Measurements from ENCODE around the gene TPRG1L. TPM values are rescaled to one million over a fixed set of nuclear protein-coding genes. Genes with fewer than 3 reads are reported as not detected.

The TPRG1L gene
- total and polyA plus RNA-seq, 2 of the 4 experiments (the other 2 are of a cell fraction) = 25.3 to 39.5 TPM

DNA sequence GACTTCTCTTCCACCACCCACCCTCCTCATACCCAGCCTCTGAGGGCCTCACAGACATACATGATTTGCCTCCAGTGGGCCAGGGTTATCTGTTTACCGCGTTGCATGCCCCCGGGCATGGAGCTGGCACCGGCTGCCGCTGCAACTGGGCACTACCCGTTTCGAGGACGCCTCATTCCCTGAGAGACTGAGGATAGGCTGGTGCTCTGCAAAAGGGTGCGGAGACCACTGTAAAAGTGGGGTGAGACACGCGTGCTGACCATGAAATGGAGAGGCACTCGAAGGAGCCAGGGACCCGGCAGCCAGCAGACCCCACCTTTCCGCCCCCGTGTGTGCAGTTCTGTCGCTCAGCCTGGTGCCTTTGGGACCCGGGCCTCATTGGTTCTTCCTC lies 48.2 kb downstream of the TPRG1L start:
- Histone ChIP-seq H3K4me2 (ENCODE audit: low read depth, low read length) (no peak overlapping the region), H3K23ac (ENCODE audit: low read depth, low read length) (no peak overlapping the region), H4K20me1 (ENCODE audit: insufficient read depth, low read length) (no peaks in the 10 kb centered on the region), H3K36me3 (ENCODE audit: control insufficient read depth, insufficient read depth, low read length) (no peaks in the 10 kb centered on the region), H3K14ac (replicated peaks; ENCODE audit: low read depth, low read length) (no peak overlapping the region), H4K5ac (ENCODE audit: low read depth, low read length) (no peak overlapping the region), H3K56ac (ENCODE audit: extremely low read depth, insufficient read depth, low read length) (no peak overlapping the region), H4K8ac (ENCODE audit: low read depth in 2 of 2, low read length in 2 of 2) (no peak overlapping the region), H3K79me1 (ENCODE audit: low read depth in 1 of 2, low read length in 2 of 2) (no peaks in the 10 kb centered on the region), H4K91ac (ENCODE audit: insufficient read depth, low read depth, low read length) (no peak overlapping the region), H3K4ac (ENCODE audit: low read depth, low read length) (no peak overlapping the region), H3K4me3 (ENCODE audit: insufficient read depth, low read depth, low read length) (no peak overlapping the region), H3K4me1 (ENCODE audit: control insufficient read depth, insufficient read depth, low read length) (no peaks in the 10 kb centered on the region), H2BK15ac (ENCODE audit: low read depth, low read length) (no peak overlapping the region), H3K18ac (ENCODE audit: low read depth, low read length) (no peak overlapping the region), H3K27ac (ENCODE audit: insufficient read depth, low read length) (no peak overlapping the region), H3K9me3 (ENCODE audit: control insufficient read depth, insufficient read depth, low read length) (no peaks in the 10 kb centered on the region), H2AK5ac (ENCODE audit: low read depth, low read length) (no peak overlapping the region), H2AFZ (replicated peaks; ENCODE audit: low read length, poor library complexity) (peak overlapping the region; percentile 32), H2BK20ac (ENCODE audit: low read depth, low read length) (no peak overlapping the region), H3K27me3 (ENCODE audit: control insufficient read depth, insufficient read depth, low read length) (peaks cover 23% of the 10 kb centered on the region; the same call in 1 of the 2 replicates), H3K9ac (ENCODE audit: low read depth, low read length) (no peak overlapping the region), H2BK120ac (ENCODE audit: low read depth, low read length) (no peak overlapping the region), H3K9me1 (ENCODE audit: insufficient read depth, low read length) (no peaks in the 10 kb centered on the region), H2AK9ac (replicated peaks; ENCODE audit: low read depth, low read length, poor library complexity) (no peak overlapping the region), H2BK5ac (ENCODE audit: low read depth, low read length, poor library complexity, severe bottlenecking) (no peak overlapping the region)
- TF ChIP-seq ELK1 (IDR thresholded peaks at IDR 0.05; ENCODE audit: borderline replicate concordance, low read depth, low read length) (no peak), POLR2A (IDR thresholded peaks at IDR 0.05; ENCODE audit: low read depth, low read length) (no peak), MAFK (IDR thresholded peaks at IDR 0.05; ENCODE audit: low read depth, low read length) (no peak), CTCF (conservative IDR thresholded peaks at IDR 0.05; ENCODE audit: low read depth, low read length) (no peak), RAD21 (IDR thresholded peaks at IDR 0.05; ENCODE audit: low read length) (no peak), RFX5 (IDR thresholded peaks at IDR 0.05; ENCODE audit: low read depth, low read length) (no peak), MXI1 (IDR thresholded peaks at IDR 0.05; ENCODE audit: borderline replicate concordance, low read depth, low read length) (no peak), NFE2L2 (IDR thresholded peaks at IDR 0.05; ENCODE audit: low read depth, low read length) (no peak), MAZ (IDR thresholded peaks at IDR 0.05; ENCODE audit: borderline replicate concordance, low read depth, low read length) (no peak), CEBPB (IDR thresholded peaks at IDR 0.05; ENCODE audit: low read depth, low read length) (no peak)
- BruUV-seq (replicated peaks) = no TSS peak
- intact Hi-C loops (cut with micrococcal nuclease) (no loop called here), in situ Hi-C loops (cut with MboI; ENCODE audit: low sequenced_read_pairs) (no loop called here), dilution Hi-C loops (cut with HindIII; ENCODE audit: low sequenced_read_pairs, unreplicated experiment) (no loop called here)
- 61% methylated on average over 4 of the region's 17 CpGs; no CpG with 5 or more reads in 1 of the 2 experiments for WGBS, 2 experiments (ENCODE audit: extremely low coverage in 2 of 2, insufficient read length in 1 of 2)
- POLR2A ChIA-PET (ENCODE audit: unreplicated experiment) = no interaction called here
- DNase-seq = no peak
- CTCF ChIA-PET = no interaction called here
- ATAC-seq (ENCODE audit: low read depth) = no peak

Measured in IMR-90 (cell line).